ENCODE data around the gene APOC3. TPM values are rescaled to one million over a fixed set of nuclear protein-coding genes. Genes with fewer than 3 reads are reported as not detected.
"Not testable (repeated sequence)": the region's sequence is repeated elsewhere in the genome, so short reads cannot be mapped to it uniquely, and the experiment has no call there.

APOC3 gene
- total RNA-seq, 1 donor from 2014 or later: not detected

DNA sequence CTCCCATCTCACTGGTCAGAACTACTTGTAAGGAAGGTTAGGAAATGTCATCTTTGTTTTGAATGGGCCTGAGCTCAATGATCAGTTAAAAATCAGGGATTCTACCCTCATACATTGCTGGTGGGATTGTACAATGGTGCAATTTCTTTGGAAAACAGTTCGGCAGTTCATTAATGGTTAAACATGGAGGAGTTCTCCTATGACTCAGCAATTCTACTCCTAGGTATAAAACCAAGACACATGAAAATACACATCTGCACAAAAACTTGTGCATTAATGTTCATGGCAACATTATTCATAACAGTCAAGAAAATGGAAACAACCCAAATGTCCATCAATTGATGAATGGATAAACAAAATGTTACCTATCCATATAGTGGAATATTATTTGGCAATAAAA, 33.2 kb upstream of the APOC3 start:
- Histone ChIP-seq H3K36me3 (no peaks in the 10 kb centered on the region), H3K4me3 (no peak overlapping the region), H3K4me1 (peaks cover 12% of the 10 kb centered on the region), H3K27ac (replicated peaks) (no peak overlapping the region), H3K27me3 (ENCODE audit: low read depth) (no peaks in the 10 kb centered on the region), H3K9me3 (replicated peaks) (no peaks in the 10 kb centered on the region)
- intact Hi-C loops (cut with micrococcal nuclease): no loop called here
- TF ChIP-seq, protein P1, sequence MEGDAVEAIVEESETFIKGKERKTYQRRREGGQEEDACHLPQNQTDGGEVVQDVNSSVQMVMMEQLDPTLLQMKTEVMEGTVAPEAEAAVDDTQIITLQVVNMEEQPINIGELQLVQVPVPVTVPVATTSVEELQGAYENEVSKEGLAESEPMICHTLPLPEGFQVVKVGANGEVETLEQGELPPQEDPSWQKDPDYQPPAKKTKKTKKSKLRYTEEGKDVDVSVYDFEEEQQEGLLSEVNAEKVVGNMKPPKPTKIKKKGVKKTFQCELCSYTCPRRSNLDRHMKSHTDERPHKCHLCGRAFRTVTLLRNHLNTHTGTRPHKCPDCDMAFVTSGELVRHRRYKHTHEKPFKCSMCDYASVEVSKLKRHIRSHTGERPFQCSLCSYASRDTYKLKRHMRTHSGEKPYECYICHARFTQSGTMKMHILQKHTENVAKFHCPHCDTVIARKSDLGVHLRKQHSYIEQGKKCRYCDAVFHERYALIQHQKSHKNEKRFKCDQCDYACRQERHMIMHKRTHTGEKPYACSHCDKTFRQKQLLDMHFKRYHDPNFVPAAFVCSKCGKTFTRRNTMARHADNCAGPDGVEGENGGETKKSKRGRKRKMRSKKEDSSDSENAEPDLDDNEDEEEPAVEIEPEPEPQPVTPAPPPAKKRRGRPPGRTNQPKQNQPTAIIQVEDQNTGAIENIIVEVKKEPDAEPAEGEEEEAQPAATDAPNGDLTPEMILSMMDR (IDR thresholded peaks at IDR 0.05; ENCODE audit: borderline replicate concordance): no peak
- no peak for DNase-seq

- Histone ChIP-seq H3K4me3 (no peak overlapping the region), H3K4me1 (peaks cover 10% of the 10 kb centered on the region), H3K36me3 (no peaks in the 10 kb centered on the region), H3K27ac (replicated peaks) (no peak overlapping the region), H3K9me3 (replicated peaks) (no peaks in the 10 kb centered on the region), H3K27me3 (ENCODE audit: low read depth) (no peaks in the 10 kb centered on the region)
- intact Hi-C loops (cut with micrococcal nuclease): no loop called here
- TF ChIP-seq, protein P1 (IDR thresholded peaks at IDR 0.05; ENCODE audit: borderline replicate concordance): no peak
- DNase-seq: no peak
These were observed 31.9 kb upstream of the APOC3 start for GRCh38 chr11:116797816-116798215.

- Histone ChIP-seq H3K36me3 (no peaks in the 10 kb centered on the region), H3K4me3 (no peak overlapping the region), H3K27me3 (ENCODE audit: low read depth) (no peaks in the 10 kb centered on the region), H3K4me1 (peaks cover 10% of the 10 kb centered on the region), H3K9me3 (replicated peaks) (no peaks in the 10 kb centered on the region), H3K27ac (replicated peaks) (no peak overlapping the region)
- intact Hi-C loops (cut with micrococcal nuclease): no loop called here
- DNase-seq: no peak
- TF ChIP-seq, protein P1 (IDR thresholded peaks at IDR 0.05; ENCODE audit: borderline replicate concordance): no peak
These were observed 31.3 kb upstream of the APOC3 start for GRCh38 chr11:116798368-116798767.

DNA sequence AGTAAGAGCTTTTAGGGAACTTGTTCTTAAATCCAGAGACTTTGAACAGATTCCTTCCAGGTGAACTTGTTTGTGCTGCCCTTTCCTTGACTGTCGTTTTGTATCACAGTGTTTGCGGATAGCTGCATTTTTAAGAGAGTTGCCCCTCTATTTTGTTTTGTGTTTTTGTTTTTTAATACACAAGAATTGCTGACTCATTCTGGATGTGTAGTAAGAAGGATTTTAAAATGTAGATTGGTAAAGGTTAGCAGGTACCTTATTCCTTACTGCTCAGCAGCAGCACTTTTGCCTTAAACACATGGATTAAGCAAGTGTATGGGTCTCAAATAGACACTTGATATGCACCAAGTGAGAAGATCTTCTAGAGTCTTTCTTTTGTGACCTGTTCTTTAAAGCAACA, 29.1 kb upstream of the APOC3 start:
- peaks cover 10% of the 10 kb centered on the region for H3K4me1 ChIP-seq
- H3K27ac ChIP-seq (replicated peaks): no peak overlapping the region
- intact Hi-C loops (cut with micrococcal nuclease): no loop called here

GRCh38 chr11:116801662-116802061, 28.0 kb upstream of the APOC3 start:
- intact Hi-C loops (cut with micrococcal nuclease); H3K9me3 ChIP-seq (replicated peaks); H3K4me3 ChIP-seq; H3K27ac ChIP-seq (replicated peaks); DNase-seq; H3K36me3 ChIP-seq; H3K27me3 ChIP-seq (ENCODE audit: low read depth): not testable (repeated sequence)
- peaks cover 10% of the 10 kb centered on the region for H3K4me1 ChIP-seq

More for the DNA sequence above, 29.1 kb upstream of the APOC3 start:
- H3K9me3 ChIP-seq (replicated peaks): no peaks in the 10 kb centered on the region
- DNase-seq: no peak
- TF ChIP-seq, protein P1 (IDR thresholded peaks at IDR 0.05; ENCODE audit: borderline replicate concordance): no peak
- no peaks in the 10 kb centered on the region for H3K27me3 ChIP-seq (ENCODE audit: low read depth)
- H3K4me3 ChIP-seq: no peak overlapping the region
- H3K36me3 ChIP-seq: no peaks in the 10 kb centered on the region

GRCh38 chr11:116804001-116804400, 25.7 kb upstream of the APOC3 start:
- Histone ChIP-seq H3K27ac (replicated peaks) (no peak overlapping the region), H3K4me3 (no peak overlapping the region), H3K4me1 (no peaks in the 10 kb centered on the region), H3K27me3 (ENCODE audit: low read depth) (no peaks in the 10 kb centered on the region), H3K36me3 (no peaks in the 10 kb centered on the region), H3K9me3 (replicated peaks) (no peaks in the 10 kb centered on the region)
- TF ChIP-seq, protein P1 (IDR thresholded peaks at IDR 0.05; ENCODE audit: borderline replicate concordance): no peak
- intact Hi-C loops (cut with micrococcal nuclease): no loop called here
- DNase-seq: no peak

Measured in left ventricle myocardium inferior (tissue), 1 donor.